ENCODE measurements around the gene NFIB. TPM values are rescaled to one million over a fixed set of nuclear protein-coding genes. Genes with fewer than 3 reads are reported as not detected.

Gene NFIB
- total and polyA plus RNA-seq, 2 of the 8 experiments (the other 6 are each of a cell fraction or from before 2014, with no cell fraction given) = 2.6 to 13.1 TPM

- no peak for FAIRE-seq
- H3K27ac ChIP-seq (ENCODE audit: low read depth, low read length) = no peak overlapping the region
- no peak overlapping the region for H2BK5ac ChIP-seq (ENCODE audit: low read depth, low read length)
- no peak overlapping the region for H4K5ac ChIP-seq (ENCODE audit: insufficient read length, low read depth, low read length)
- no peak overlapping the region for H2AK5ac ChIP-seq (ENCODE audit: low read depth, low read length)
- H3K36me3 ChIP-seq (ENCODE audit: control insufficient read depth in 2 of 4, insufficient read depth in 4 of 4, low read length in 3 of 4) = no peaks in the 10 kb centered on the region
- no peak for DNase-seq (ENCODE audit: low read depth in 1 of 2, low spot score in 2 of 2)
- H3K4me1 ChIP-seq (replicated peaks in 1 of 4; ENCODE audit: control insufficient read depth in 3 of 4, insufficient read depth in 4 of 4, low read length in 3 of 4) = peaks cover 0 to 4% (median 2%) of the 10 kb centered on the region in 4 experiments; a peak in 5 of 7 replicates
- no peaks in the 10 kb centered on the region for H3K27me3 ChIP-seq (replicated peaks in 1 of 4; ENCODE audit: control insufficient read depth in 3 of 4, extremely low read depth in 1 of 4, insufficient read depth in 3 of 4, low read length in 3 of 4)
- H3K23me2 ChIP-seq (ENCODE audit: low read depth, low read length) = no peaks in the 10 kb centered on the region
- H3K79me2 ChIP-seq (ENCODE audit: control insufficient read depth in 1 of 2, insufficient read depth in 2 of 2, low read length in 2 of 2) = 0 out of 4 replicates have a peak, but pooled peaks cover 0 to 6% of the 10 kb centered on the region in 2 experiments
- no peak overlapping the region for H2BK15ac ChIP-seq (ENCODE audit: low read length)
- no peak overlapping the region for H3K4ac ChIP-seq (replicated peaks; ENCODE audit: insufficient read length, low read depth, low read length)
- H3K23ac ChIP-seq (ENCODE audit: insufficient read length) = no peak overlapping the region
- no peak overlapping the region for H3K18ac ChIP-seq (ENCODE audit: extremely low read depth, low read length)
- H3K4me3 ChIP-seq (ENCODE audit: extremely low read depth in 1 of 4, insufficient read depth in 2 of 4, low read depth in 3 of 4, low read length in 4 of 4) = no peak overlapping the region
- no peak overlapping the region for H2BK12ac ChIP-seq (ENCODE audit: low read depth, low read length)
- H3K4me2 ChIP-seq (ENCODE audit: insufficient read depth in 1 of 2, low read depth in 2 of 2, low read length in 2 of 2) = no peak overlapping the region
- CTCF ChIA-PET (ENCODE audit: partially characterized antibody) = no interaction called here
- no peak overlapping the region for H3K56ac ChIP-seq (replicated peaks; ENCODE audit: insufficient read length, low read depth, low read length)
- H4K91ac ChIP-seq (replicated peaks; ENCODE audit: insufficient read length, low read length) = no peak overlapping the region
- no peaks in the 10 kb centered on the region for H4K20me1 ChIP-seq (replicated peaks in 1 of 2; ENCODE audit: control insufficient read depth in 1 of 2, insufficient read depth in 2 of 2, low read length in 2 of 2)
- no peak overlapping the region for H2BK20ac ChIP-seq (ENCODE audit: low read length)
- H3K9ac ChIP-seq (replicated peaks in 1 of 4; ENCODE audit: extremely low read depth in 1 of 4, low read depth in 3 of 4, low read length in 3 of 4) = no peak overlapping the region
- H3K14ac ChIP-seq (ENCODE audit: insufficient read length) = no peak overlapping the region
- no peaks in the 10 kb centered on the region; the same call in 1 of the 2 replicates for H3K79me1 ChIP-seq (ENCODE audit: low read depth, low read length)
- POLR2A ChIA-PET (ENCODE audit: partially characterized antibody) = no interaction called here
- H3K9me3 ChIP-seq (ENCODE audit: insufficient read depth in 2 of 2, low read depth in 1 of 2, low read length in 1 of 2) = no peaks in the 10 kb centered on the region
- no peak overlapping the region for H4K8ac ChIP-seq (ENCODE audit: extremely low read depth, insufficient read depth, low read length)
- H2AFZ ChIP-seq (ENCODE audit: low read length) = no peak overlapping the region
- no peak overlapping the region for H2BK120ac ChIP-seq (replicated peaks; ENCODE audit: low read depth, low read length)
- TF ChIP-seq CREB1 (IDR thresholded peaks at IDR 0.05) (no peak), JUN (IDR thresholded peaks at IDR 0.05; ENCODE audit: low read depth, low read length) (no peak), CBX8 (IDR thresholded peaks at IDR 0.05; ENCODE audit: borderline replicate concordance, low read depth, low read length) (no peak), SP2 (IDR thresholded peaks at IDR 0.05; ENCODE audit: low read length) (no peak), GABPA (IDR thresholded peaks at IDR 0.05; ENCODE audit: borderline replicate concordance, insufficient read depth, low read length) (no peak), CTBP2 (IDR thresholded peaks at IDR 0.05; ENCODE audit: borderline replicate concordance, insufficient read depth, insufficient read length, low read length) (no peak), YY1 (IDR thresholded peaks at IDR 0.05; ENCODE audit: low read depth, low read length) (no peak), RNF2 (IDR thresholded peaks at IDR 0.05; ENCODE audit: borderline replicate concordance, low read depth, low read length, missing control alignments, poor library complexity, severe bottlenecking) (no peak), MAFK (IDR thresholded peaks at IDR 0.05; ENCODE audit: low read depth, low read length) (no peak), FOSL1 (IDR thresholded peaks at IDR 0.05; ENCODE audit: insufficient read depth, low read depth, low read length) (no peak), GTF2F1 (IDR thresholded peaks at IDR 0.05; ENCODE audit: borderline replicate concordance, low read depth, low read length) (no peak), SIRT6 (IDR thresholded peaks at IDR 0.05; ENCODE audit: low read length) (no peak), SIN3A (conservative IDR thresholded peaks at IDR 0.05 in 1 of 2, IDR thresholded peaks at IDR 0.05 in 1 of 2; ENCODE audit: low read depth in 1 of 2, low read length in 2 of 2) (no peak), RBBP5 (IDR thresholded peaks at IDR 0.05; ENCODE audit: borderline replicate concordance, low read depth, low read length) (no peak), TEAD4 (IDR thresholded peaks at IDR 0.05; ENCODE audit: low read depth, low read length) (no peak)
Measured at GRCh38 chr9:14281876-14282275, 32.1 kb downstream of the NFIB start.
